ENCODE results near the gene UBE2J2. TPM values are rescaled to one million over a fixed set of nuclear protein-coding genes. Genes with fewer than 3 reads are reported as not detected.

Gene UBE2J2
- total and polyA plus RNA-seq, 2 of the 8 experiments (the other 6 are each of a cell fraction or from before 2014, with no cell fraction given): 33.6 to 67.9 TPM

GRCh38 chr1:1287288-1288110 lies 13.8 kb upstream of the UBE2J2 start:
- Histone ChIP-seq H2BK12ac (ENCODE audit: low read depth, low read length) (0 out of 2 replicates have a peak overlapping the region, but pooled peaks have one; percentile 68), H3K9me3 (ENCODE audit: insufficient read depth in 2 of 2, low read depth in 1 of 2, low read length in 1 of 2) (peaks cover 0 to 2% of the 10 kb centered on the region in 2 experiments; a peak in 1 of 4 replicates), H4K8ac (ENCODE audit: extremely low read depth, insufficient read depth, low read length) (peak overlapping the region; percentile 68), H3K4me3 (ENCODE audit: extremely low read depth in 1 of 4, insufficient read depth in 2 of 4, low read depth in 3 of 4, low read length in 4 of 4) (no peak overlapping the region), H4K91ac (replicated peaks; ENCODE audit: insufficient read length, low read length) (peak overlapping the region; percentile 40), H3K4ac (replicated peaks; ENCODE audit: insufficient read length, low read depth, low read length) (no peak overlapping the region), H3K23me2 (ENCODE audit: low read depth, low read length) (no peaks in the 10 kb centered on the region), H3K23ac (ENCODE audit: insufficient read length) (no peak overlapping the region), H2BK15ac (ENCODE audit: low read length) (peak overlapping the region; percentile 53; the same call in 1 of the 2 replicates), H3K18ac (ENCODE audit: extremely low read depth, low read length) (no peak overlapping the region; the same call in 1 of the 2 replicates), H3K27ac (ENCODE audit: low read depth, low read length) (no peak overlapping the region), H3K36me3 (ENCODE audit: control insufficient read depth in 2 of 4, insufficient read depth in 4 of 4, low read length in 3 of 4) (no peaks in the 10 kb centered on the region), H3K4me2 (ENCODE audit: insufficient read depth in 1 of 2, low read depth in 2 of 2, low read length in 2 of 2) (no peak overlapping the region), H4K20me1 (replicated peaks in 1 of 2; ENCODE audit: control insufficient read depth in 1 of 2, insufficient read depth in 2 of 2, low read length in 2 of 2) (no peaks in the 10 kb centered on the region), H3K4me1 (replicated peaks in 1 of 4; ENCODE audit: control insufficient read depth in 3 of 4, insufficient read depth in 4 of 4, low read length in 3 of 4) (peaks cover 0 to 6% (median under 1%) of the 10 kb centered on the region in 4 experiments; a peak in 2 of 7 replicates), H2BK20ac (ENCODE audit: low read length) (no peak overlapping the region), H2BK120ac (replicated peaks; ENCODE audit: low read depth, low read length) (no peak overlapping the region), H3K79me2 (ENCODE audit: control insufficient read depth in 1 of 2, insufficient read depth in 2 of 2, low read length in 2 of 2) (no peaks in the 10 kb centered on the region), H3K27me3 (replicated peaks in 1 of 4; ENCODE audit: control insufficient read depth in 3 of 4, extremely low read depth in 1 of 4, insufficient read depth in 3 of 4, low read length in 3 of 4) (0 out of 7 replicates have a peak, but pooled peaks cover 0 to 2% (median 0%) of the 10 kb centered on the region in 4 experiments), H3K79me1 (ENCODE audit: low read depth, low read length) (no peaks in the 10 kb centered on the region), H2AFZ (ENCODE audit: low read length) (no peak overlapping the region), H3K14ac (ENCODE audit: insufficient read length) (no peak overlapping the region), H2BK5ac (ENCODE audit: low read depth, low read length) (no peak overlapping the region), H2AK5ac (ENCODE audit: low read depth, low read length) (0 out of 2 replicates have a peak overlapping the region, but pooled peaks have one; percentile 13), H3K56ac (replicated peaks; ENCODE audit: insufficient read length, low read depth, low read length) (no peak overlapping the region), H4K5ac (ENCODE audit: insufficient read length, low read depth, low read length) (no peak overlapping the region), H3K9ac (replicated peaks in 1 of 4; ENCODE audit: extremely low read depth in 1 of 4, low read depth in 3 of 4, low read length in 3 of 4) (no peak overlapping the region)
- no peak for DNase-seq (ENCODE audit: low read depth in 1 of 2, low spot score in 2 of 2)
- POLR2A ChIA-PET (ENCODE audit: partially characterized antibody): interaction anchor here (1.0 to 1.2 kb wide), 3 partner anchors 9 to 65 kb away, joined by 3 to 4 read pairs (median 3); no protein-coding TSS in a partner anchor
- WGBS, 2 experiments (ENCODE audit: extremely low coverage in 1 of 2, insufficient coverage in 1 of 2, insufficient read length in 1 of 2, insufficient replicate concordance in 2 of 2, low coverage in 1 of 2, low lambda C conversion rate in 2 of 2, missing lambda C conversion rate in 1 of 2): 88% methylated on average over 35 of the region's 46 CpGs; no CpG with 5 or more reads in 1 of the 2 experiments
- CTCF ChIA-PET (ENCODE audit: partially characterized antibody): interaction anchor here (1.2 to 1.5 kb wide), 4 partner anchors 13 to 61 kb away, joined by 3 to 4 read pairs (median 4); no protein-coding TSS in a partner anchor
- no peak for FAIRE-seq
- no peak for TF ChIP-seq SIRT6 (IDR thresholded peaks at IDR 0.05; ENCODE audit: low read length)
- TF ChIP-seq, protein P1, sequence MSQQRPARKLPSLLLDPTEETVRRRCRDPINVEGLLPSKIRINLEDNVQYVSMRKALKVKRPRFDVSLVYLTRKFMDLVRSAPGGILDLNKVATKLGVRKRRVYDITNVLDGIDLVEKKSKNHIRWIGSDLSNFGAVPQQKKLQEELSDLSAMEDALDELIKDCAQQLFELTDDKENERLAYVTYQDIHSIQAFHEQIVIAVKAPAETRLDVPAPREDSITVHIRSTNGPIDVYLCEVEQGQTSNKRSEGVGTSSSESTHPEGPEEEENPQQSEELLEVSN (IDR thresholded peaks at IDR 0.05): no peak
- no peak for TF ChIP-seq BACH1 (IDR thresholded peaks at IDR 0.05; ENCODE audit: low read length)
- no peak for TF ChIP-seq TEAD4 (IDR thresholded peaks at IDR 0.05; ENCODE audit: low read depth, low read length)
- TF ChIP-seq SRF (IDR thresholded peaks at IDR 0.05; ENCODE audit: low read depth, low read length): no peak
- TF ChIP-seq SIX5 (IDR thresholded peaks at IDR 0.05; ENCODE audit: low read depth, low read length): no peak
- no peak for TF ChIP-seq CHD1 (IDR thresholded peaks at IDR 0.05; ENCODE audit: low read depth, low read length)
- no peak for TF ChIP-seq CTCF (IDR thresholded peaks at IDR 0.05; ENCODE audit: control extremely low read depth in 1 of 3, insufficient read depth in 1 of 3, low read depth in 1 of 3, low read length in 3 of 3)

Measured in H1 (cell line).